ENCODE measurements around the gene LIM2.

Gene LIM2

DNA sequence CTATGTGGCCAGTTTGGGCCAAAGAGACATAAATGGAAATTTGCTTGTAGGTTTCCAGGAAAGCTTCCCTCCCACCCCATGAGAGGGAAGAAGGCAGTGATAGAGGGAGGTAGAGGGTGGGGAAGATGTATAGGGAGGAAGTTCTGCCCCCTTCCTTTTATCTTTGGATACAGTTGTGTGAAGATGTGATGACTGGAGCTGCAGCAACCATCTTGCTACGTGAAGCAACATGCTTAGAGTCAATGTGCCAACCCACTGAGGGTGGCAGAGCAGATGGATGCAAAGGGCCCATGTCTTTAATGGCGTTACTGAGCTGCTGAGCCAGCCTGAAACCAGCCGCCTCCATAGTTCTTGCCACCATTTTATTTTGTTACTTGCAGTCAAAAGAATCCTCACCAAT lies 56.6 kb downstream of the LIM2 start:
- TF ChIP-seq ZNF274 (IDR thresholded peaks at IDR 0.05; ENCODE audit: low read depth, low read length) = no peak
- no peak overlapping the region for H3K4me3 ChIP-seq (ENCODE audit: low read length)

DNA sequence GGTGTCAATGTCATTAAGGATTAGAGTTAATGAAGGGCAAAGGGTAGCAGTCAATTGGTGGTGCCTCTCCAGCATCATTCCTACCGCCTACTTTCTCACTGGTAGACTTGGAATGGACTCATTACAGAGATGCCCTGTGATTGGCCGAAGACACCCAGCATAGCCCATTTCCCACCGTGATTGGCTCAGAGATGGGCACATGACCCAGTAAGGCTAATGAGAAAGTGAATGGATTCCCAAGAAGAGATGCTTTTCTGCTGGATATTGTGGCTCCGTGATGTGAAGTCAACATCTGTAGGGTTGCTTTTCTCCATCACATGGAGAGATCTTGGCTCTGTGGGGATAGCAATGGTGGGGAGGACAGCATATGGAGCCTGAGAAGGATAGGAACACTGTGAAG lies 57.4 kb downstream of the LIM2 start:
- no peak for TF ChIP-seq ZNF274 (IDR thresholded peaks at IDR 0.05; ENCODE audit: low read depth, low read length)
- no peak overlapping the region for H3K4me3 ChIP-seq (ENCODE audit: low read length)
